Hematopoietic multipotent progenitor cell treated with erythropoietin and hydrocortisone succinate and interleukin-3 and kit ligand, for 17 days (in vitro differentiated cells): ENCODE measurements around the gene OXT.

Source experiments
- DNase-seq: peaks from one replicate; pipeline ENCODE4 v3.0.0-alpha.2; 2015; ENCODE audit warnings: low spot score

The OXT gene

DNA sequence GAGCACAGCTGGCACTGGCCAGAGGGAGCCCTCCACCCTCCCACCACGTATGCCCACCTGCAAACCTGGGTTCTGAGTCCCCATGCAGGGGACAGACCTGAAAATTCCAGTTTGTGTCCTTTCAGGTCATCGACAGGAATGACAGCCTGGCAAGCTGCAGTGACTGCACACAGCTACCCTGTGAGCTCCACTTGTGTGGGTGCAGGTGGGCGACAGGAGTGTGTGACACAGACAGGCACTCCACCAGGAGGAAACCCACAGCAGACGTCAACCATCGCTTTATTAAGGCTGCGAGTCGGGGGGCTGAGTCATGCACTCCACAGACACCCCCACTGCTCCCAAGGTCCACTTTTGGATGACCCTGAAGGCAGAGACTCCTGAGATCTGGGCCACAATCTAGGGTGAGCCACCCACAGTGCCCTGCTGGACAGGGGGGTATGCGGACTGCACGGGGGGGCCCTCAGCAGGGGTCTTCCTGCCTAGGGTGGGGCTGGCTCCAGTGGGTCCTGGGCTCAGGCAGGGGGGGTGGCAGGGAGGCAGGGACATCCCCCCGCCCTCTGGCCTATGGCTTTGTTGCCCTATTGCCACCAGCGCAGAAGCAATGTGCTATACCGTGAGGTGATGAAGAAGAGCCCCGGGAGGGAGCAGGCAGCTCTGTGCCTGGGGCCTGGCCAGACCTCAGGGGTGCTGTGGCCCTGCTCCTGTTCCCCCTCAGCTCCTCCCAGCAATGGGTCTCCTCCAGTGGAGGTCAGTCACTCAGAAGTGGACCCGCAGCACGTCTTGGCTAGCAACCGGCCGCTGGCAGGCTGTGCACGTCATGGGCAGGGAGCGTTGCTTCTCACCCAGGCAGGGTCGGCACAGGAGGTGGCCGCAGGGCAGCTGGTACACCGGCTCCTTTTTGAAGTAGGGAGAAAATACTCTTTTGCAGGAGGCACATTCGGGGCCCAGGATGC lies 38.2 kb downstream of the OXT start:
- no peak for DNase-seq

DNA sequence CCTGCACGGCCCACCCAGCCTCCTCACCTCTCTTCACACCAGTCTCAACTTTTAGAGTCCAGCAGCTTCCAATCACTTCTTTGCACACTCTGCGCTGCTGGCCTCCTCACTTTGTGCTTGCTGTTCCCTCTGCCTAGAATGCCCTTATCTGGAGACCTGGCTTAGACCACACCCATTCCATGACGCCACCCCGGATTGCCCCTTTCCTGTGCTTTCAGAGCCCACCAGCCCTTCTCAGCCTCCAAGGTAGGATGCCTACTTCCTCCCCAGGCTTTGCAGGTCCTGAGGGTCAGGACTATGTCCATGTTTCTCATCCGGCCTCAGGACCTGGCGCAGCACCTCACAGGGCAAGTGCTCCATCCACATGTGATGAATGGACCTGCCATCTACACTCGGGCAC lies 40.1 kb downstream of the OXT start:
- DNase-seq = no peak

DNA sequence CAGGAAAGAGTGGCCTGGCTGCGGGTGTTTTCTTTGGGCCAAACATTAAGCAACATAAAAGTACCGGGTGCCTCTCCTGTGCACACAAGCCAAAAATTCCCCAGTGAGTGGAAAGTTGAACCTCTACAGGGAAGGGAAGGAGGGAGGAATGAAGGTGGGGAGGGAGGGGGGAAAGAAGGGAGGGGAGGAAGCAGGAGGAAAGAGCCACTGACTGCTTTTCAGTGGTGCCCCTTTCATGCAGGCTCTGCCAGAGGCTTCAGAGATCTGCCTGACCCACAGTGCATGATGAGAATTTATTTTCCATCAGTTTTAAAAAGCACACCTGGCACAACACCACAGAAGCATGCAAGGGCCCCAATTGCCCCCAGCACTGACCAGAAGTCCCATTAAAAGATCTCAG lies 40.6 kb downstream of the OXT start:
- no peak for DNase-seq

DNA sequence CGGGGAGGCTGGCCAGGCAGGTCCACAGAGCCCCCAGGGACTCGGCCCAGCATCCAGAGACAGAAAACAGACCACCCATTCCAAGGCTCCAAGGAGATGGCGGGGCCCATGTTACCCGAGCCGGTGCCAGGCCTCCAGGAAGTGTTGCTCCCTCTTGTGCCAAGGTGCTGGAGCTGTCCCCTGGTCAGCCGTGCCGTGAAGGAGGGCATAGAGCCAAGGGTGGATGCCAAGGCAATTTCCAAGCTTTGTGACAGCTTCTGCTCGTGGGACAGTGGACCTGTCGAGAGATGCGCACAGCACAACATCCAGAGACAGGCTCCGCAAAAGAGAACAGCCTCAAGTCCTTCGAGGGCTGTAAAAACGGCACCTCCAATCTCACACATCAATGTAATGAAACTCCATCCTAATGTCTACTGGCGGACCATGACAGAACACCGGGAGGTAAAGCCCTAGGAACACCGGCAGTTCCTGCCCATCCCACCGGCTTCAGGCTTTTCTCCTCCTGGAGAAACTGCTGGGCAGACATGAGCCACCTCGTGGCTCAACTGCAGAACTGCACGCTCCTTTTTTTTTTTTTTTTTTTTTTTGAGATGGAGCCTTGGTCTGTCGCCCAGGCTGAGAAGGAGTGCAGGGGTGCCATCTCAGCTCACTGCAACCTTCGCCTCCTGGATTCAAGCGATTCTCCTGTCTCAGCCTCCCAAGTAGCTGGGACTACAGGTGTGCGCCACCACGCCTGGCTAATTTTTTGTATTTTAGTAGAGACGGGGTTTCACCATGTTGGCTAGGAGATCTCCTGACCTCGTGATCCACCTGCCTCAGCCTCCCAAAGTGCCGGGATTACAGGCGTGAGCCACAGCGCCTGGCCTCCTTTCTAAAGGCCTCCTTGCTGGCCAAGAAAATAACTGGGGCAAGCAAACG lies 44.0 kb downstream of the OXT start:
- DNase-seq = peak; percentile 47

DNA sequence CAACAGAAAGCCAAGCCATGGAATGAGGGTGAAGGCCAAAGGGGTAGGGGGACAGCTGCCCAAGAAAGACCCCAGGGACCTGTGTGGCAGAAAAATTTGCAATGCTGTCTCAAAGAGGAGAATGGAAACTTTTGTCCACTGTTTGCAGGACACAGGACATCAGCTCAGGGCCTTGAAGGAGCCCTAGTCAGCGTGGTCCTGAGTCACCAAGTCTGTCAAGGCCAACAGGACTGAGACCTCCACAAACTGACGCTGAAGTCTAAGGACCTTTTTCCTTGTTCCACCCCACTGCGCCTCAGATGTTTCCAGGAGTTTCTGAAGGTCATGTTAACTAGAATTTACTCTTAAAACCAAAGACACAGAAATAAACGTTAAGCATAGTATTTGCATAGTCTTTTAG lies 44.9 kb downstream of the OXT start:
- DNase-seq = no peak

DNA sequence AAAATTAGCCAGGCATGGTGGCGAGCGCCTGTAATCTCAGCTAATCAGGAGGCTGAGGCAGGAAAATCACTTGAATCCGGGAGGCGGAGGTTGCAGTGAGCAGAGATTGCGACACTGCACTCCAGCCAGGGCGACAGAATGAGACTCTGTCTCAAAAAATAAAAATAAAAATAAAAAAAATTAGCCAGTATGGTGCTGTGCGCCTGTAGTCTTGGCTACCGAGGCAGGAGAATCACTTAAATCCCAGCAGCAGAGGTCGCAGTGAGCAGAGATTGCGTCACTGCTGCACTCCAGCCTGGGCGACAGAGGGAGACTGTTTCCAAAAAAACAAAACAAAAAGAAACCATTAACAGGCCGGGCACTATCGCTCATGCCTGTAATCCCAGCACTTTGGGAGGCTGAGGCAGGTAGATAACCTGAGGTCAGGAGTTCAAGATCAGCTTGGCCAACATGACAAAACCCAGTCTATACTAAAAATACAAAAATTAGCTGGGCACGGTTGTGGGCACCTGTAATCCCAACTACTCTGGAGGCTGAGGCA lies 46.5 kb downstream of the OXT start:
- peak; percentile 31 for DNase-seq

DNA sequence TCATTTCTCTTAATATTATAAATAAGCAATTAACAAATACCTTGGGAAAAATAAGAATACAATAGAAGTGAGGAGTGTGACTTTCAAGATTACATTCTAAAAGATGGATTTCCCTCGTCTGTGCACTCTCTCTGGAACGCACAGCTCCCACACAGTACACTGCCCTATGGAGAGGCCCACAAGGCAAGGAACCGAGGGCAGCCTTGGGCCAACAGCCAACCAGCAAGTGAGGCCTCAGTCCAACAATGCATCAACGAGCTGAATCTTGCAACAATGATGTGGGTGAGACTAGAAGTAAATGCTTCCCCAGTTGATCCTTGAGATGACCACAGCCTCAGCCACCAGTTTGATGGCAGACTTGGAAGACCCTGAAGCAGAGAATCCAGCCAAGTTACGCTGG lies 47.6 kb downstream of the OXT start:
- no peak for DNase-seq

DNA sequence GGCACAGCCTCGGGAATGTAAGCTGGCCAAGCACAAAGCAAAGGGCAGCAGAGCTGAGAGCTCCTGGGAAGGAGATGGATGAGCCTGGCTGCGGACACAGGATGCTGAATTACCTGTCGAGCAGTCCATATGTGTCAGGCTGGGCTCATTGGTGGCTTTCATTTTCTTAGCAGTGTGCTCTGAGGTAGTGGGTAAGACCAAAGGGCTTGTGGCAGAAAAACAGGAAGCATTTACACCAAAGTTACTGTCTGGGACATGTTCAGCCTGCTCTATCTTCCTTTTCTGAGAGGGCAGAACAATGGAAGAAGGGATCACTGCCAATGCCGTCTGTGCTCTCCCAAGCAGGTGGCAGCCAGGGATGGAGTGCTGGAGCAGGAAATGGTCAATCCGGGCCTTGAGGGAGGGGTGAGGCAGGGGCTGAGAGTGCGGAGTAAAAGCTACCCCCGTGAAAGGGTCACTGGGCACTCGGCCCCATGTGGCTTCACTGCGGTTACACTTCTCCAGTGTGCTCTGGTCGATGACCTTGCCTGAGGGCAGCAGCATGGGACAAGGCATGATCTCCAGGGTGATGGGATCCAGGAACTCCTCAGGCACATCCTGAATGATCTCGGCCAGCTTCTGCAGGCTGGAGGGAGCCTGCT lies 50.0 kb downstream of the OXT start:
- DNase-seq = no peak
